Measurements from ENCODE around the gene TMEM225B. TPM values are rescaled to one million over a fixed set of nuclear protein-coding genes. Genes with fewer than 3 reads are reported as not detected.
"Not testable (repeated sequence)": the region's sequence is repeated elsewhere in the genome, so short reads cannot be mapped to it uniquely, and the experiment has no call there.

The TMEM225B gene, protein sequence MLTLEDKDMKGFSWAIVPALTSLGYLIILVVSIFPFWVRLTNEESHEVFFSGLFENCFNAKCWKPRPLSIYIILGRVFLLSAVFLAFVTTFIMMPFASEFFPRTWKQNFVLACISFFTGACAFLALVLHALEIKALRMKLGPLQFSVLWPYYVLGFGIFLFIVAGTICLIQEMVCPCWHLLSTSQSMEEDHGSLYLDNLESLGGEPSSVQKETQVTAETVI
- total RNA-seq: 0.43 TPM

- Histone ChIP-seq H3K4me1 (no peaks in the 10 kb centered on the region), H3K27ac (no peak within 1 kb of the TSS), H3K4me3 (no peak within 1 kb of the TSS), H3K36me3 (no peaks in the 10 kb centered on the region), H3K9me3 (no peaks in the 10 kb centered on the region), H3K27me3 (no peaks in the 10 kb centered on the region)
- no peak for DNase-seq (ENCODE audit: low spot score in 2 of 2)
- intact Hi-C loops (cut with DNase I): no loop called here
- TF ChIP-seq, protein P1, sequence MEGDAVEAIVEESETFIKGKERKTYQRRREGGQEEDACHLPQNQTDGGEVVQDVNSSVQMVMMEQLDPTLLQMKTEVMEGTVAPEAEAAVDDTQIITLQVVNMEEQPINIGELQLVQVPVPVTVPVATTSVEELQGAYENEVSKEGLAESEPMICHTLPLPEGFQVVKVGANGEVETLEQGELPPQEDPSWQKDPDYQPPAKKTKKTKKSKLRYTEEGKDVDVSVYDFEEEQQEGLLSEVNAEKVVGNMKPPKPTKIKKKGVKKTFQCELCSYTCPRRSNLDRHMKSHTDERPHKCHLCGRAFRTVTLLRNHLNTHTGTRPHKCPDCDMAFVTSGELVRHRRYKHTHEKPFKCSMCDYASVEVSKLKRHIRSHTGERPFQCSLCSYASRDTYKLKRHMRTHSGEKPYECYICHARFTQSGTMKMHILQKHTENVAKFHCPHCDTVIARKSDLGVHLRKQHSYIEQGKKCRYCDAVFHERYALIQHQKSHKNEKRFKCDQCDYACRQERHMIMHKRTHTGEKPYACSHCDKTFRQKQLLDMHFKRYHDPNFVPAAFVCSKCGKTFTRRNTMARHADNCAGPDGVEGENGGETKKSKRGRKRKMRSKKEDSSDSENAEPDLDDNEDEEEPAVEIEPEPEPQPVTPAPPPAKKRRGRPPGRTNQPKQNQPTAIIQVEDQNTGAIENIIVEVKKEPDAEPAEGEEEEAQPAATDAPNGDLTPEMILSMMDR (IDR thresholded peaks at IDR 0.05): no peak
Measured at GRCh38 chr7:99597762-99598501, at the start of gene TMEM225B. Gene TMEM225B (plus strand): TSS chr7:99598267. CDS start chr7:99604389, 6,122 bp downstream.

GRCh38 chr7:99549545-99549944, 48.5 kb upstream of the TMEM225B start:
- Histone ChIP-seq H3K4me1 (peaks cover 6 to 11% of the 10 kb centered on the region in 2 donors), H3K9me3 (peaks cover 0 to 14% of the 10 kb centered on the region in 2 donors), H3K36me3 (peaks cover 11 to 15% of the 10 kb centered on the region in 2 donors)
- intact Hi-C loops (cut with DNase I); H3K27me3 ChIP-seq; H3K27ac ChIP-seq; DNase-seq (ENCODE audit: low spot score in 2 of 2); H3K4me3 ChIP-seq: not testable (repeated sequence)

- intact Hi-C loops (cut with DNase I): loop anchor here (10.0 kb wide), 1 partner anchor 517 kb away; no protein-coding TSS in a partner anchor
- DNase-seq (ENCODE audit: low spot score in 2 of 2): no peak
- H3K36me3 ChIP-seq: peaks cover 11 to 22% of the 10 kb centered on the region in 2 donors
- peak overlapping the region; percentile 94 to 97 for H3K4me3 ChIP-seq
- peaks cover 6 to 11% of the 10 kb centered on the region in 2 donors for H3K4me1 ChIP-seq
- TF ChIP-seq, protein P1 (IDR thresholded peaks at IDR 0.05): no peak
- H3K27ac ChIP-seq: peak overlapping the region; percentile 74 to 88
- H3K9me3 ChIP-seq: peaks cover 0 to 12% of the 10 kb centered on the region in 2 donors
- no peaks in the 10 kb centered on the region for H3K27me3 ChIP-seq
Measured at GRCh38 chr7:99551334-99551733, 46.7 kb upstream of the TMEM225B start.

GRCh38 chr7:99551767-99552463, 46.2 kb upstream of the TMEM225B start, which contains the start of gene FAM200A:
Gene FAM200A (minus strand): TSS chr7:99552114. CDS start chr7:99548407, 3,707 bp downstream.
- Histone ChIP-seq H3K27me3 (no peaks in the 10 kb centered on the region), H3K9me3 (peaks cover 0 to 6% of the 10 kb centered on the region in 2 donors), H3K4me1 (peaks cover 6 to 11% of the 10 kb centered on the region in 2 donors), H3K4me3 (peak within 1 kb of the TSS; percentile 94 to 97), H3K27ac (peak within 1 kb of the TSS; percentile 74 to 88), H3K36me3 (peaks cover 11 to 26% of the 10 kb centered on the region in 2 donors)
- peak; percentile 15 to 92 for DNase-seq (ENCODE audit: low spot score in 2 of 2)
- intact Hi-C loops (cut with DNase I): loop anchor here (2.0 to 10.0 kb wide), 2 partner anchors 47 to 517 kb away; partner anchors contain the start of gene ZKSCAN5
- TF ChIP-seq, protein P1 (IDR thresholded peaks at IDR 0.05): no peak

DNA sequence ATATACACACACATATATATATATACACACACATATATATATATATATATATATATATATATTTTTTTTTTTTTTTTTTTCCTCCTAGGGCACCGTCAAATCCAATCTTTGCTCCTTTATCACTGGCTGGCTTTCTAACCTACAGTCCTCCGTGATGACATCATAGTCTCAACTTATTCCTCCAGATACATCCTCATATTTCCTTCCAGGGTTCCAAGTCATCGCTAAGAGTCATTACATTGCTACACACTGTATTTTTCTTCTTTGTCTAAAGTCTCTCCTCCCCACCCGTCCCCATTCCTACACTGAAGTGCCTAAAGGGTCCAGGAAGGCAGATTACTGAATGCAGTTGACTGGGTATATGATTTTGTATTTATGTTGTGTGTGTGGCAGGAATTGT, 45.0 kb upstream of the TMEM225B start:
- DNase-seq (ENCODE audit: low spot score in 2 of 2): no peak
- Histone ChIP-seq H3K4me3 (no peak overlapping the region), H3K27ac (no peak overlapping the region), H3K4me1 (peaks cover 6 to 11% of the 10 kb centered on the region in 2 donors), H3K36me3 (peaks cover 4 to 17% of the 10 kb centered on the region in 2 donors), H3K9me3 (no peaks in the 10 kb centered on the region), H3K27me3 (no peaks in the 10 kb centered on the region)
- TF ChIP-seq, protein P1 (IDR thresholded peaks at IDR 0.05): no peak
- intact Hi-C loops (cut with DNase I): loop anchor here (2.0 to 10.0 kb wide), 2 partner anchors 48 to 518 kb away; partner anchors contain the start of gene ZKSCAN5

Measured in ascending aorta (tissue), 2 donors.